Hippocampal formation (tissue), 2 donors: ENCODE measurements around the gene AGPAT3.

Source experiments
- DNase-seq, 2 donors: peaks; one replicate each; lab custom pipeline; 2025; lab: John Stamatoyannopoulos, UW

AGPAT3 gene

DNA sequence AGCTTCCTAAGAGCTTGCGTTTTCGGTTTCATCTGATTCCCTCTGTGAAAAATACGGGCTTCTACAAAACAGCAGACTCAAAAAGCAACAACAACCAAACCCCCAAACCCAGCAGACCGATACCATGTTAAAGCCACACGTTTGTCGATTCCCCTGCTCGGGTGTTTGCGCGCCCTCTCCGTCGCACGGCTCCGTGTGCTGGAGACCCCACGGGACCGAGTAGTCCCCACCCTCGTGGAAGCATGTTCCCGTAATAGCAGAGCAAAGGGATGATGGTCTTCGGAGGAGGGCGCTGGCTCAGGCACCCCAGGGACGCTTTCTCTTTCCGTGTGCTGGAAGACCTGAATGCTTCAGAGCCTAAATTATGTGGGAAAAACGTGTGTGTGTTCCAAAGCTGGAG is 42.7 kb downstream of the AGPAT3 start:
- DNase-seq, result no peak

DNA sequence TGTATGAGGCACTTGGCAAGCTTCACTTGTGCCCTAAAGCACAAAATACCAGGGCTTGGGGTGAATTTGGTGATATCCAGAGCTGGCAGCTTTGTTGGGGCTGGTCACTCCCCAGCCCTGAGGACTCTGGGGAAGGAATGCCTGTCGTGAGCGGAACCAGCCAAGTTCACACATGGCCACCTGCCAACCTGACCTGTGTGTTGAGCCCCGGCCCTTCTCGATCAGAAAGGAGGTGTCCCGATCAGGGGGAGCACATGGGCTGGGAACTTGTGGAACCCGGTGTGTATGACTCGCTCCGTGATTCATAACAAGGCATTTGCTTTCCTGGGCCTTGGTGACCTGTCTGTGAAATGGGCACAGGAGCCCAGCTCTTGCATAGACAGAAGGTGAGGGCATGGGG is 43.1 kb downstream of the AGPAT3 start:
- DNase-seq, result no peak

DNA sequence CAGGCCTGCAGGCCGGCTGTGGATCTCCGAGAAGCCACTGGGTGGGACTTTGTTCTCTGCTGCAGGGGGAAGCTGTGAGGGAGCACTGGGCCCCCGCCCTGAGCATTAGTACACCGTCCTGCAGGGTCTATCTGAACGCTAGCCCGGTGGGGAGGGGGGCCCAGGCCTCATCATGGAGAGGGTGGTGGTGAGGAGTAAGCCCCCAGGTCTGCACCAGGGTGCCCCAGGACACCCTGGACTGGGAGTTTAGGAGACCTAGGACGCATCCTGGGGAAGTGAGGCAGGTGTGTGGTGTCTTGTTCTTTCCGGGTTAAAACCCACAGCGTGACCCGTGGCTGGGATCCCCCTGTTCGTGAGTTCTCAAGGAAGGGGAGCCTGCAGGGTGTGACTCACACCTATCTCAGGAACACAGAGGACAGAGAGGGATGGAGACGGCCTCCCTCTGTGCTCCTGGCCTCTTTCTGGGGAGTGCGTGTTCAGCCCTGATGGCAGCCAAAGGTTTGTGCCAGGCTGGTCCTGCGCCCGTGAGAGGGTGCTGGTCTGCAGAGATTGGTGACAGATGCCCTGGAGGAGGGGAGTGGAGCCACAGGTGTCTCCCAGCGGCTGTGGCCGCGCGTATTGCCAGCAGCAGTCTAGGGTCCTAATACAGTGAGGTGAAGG is 44.8 kb downstream of the AGPAT3 start:
- DNase-seq, result no peak

DNA sequence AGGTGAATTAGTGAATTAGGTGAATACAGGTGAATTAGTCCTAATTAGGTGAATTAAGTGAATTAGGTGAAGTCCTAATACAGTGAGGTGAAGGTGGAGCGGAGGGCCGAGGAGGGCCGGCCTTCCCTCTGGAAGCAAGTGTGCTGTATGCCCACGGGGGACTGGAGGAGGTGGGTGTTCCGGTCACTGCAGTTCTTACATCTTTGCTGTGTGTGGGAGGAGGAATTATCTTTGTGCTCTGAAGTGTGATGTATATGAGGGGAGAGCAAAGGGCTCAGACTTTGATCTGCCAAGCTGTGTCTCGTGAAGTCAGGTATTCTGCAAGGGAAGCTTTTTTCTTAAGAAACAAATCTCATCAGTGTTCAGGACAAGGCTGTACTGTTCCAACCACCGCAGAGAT is 45.4 kb downstream of the AGPAT3 start:
- DNase-seq, result no peak

DNA sequence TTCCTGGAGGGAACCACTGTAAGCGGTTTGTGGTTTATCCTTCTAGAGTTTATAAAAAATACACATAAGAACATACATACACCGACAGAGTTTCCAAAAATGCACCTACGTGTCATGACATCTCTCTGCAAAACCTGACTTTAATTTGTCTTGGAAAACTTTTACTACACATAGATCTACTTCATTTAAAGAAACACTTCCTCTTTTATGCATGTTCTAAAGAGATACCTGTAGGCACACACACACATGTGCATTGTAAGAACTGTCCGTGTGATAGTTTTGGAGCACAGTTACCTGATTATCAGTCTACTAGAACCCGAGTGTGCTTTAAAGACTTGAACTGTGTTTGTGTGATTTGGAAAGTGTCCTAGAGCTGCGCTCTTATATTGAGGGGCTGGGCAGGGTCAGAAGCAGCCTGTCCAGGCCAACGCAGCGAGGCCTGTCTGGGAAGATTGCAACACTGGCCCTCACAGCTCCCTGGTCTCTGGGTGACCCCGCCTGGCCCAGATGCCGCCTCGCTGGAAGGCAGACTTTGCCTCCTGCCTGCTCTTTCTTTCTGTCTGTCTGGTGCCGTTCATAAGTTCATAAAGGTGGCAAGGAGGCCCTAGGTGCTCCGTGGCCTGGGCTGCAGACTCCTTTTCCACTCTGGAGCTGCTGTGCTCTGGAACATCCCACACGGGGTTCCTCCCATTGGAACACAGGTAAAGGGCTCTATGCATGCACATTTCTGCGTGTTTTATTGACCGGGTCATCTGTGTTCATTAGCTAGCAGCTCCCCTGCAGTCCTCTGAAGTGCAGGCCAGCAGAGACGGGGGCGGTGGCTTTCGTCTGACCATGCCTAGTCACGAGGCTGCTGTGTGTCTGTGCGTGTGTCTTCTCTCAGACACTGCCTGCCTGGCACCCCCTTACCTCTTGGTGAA is 46.3 kb downstream of the AGPAT3 start:
- no peak for DNase-seq

DNA sequence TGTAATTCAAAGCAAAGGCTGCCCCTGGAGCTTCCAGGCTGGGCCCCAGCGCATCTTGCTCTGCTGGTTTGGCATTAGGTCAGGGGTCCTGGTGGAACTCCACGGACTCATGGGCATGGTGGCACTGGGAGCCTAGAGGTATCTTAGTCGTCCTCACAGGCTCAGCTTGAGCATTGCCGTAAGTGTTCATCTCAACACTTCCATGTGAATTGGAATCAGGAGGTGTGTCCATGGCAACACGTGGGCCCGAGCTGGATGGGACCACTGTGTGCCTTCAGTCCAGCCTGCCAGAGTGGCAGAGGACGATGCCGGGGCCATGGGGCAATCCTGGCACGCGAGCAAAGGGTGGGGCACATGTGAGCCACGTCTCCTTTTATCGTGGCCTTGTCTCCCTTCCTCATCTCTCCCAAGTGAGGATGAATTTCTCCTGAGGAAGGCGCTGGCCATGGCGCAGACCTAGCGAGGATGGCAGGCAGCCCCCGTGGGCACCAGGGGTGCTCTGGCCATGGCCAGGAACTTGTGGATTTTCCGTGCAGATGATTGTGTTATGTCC is 47.0 kb downstream of the AGPAT3 start:
- DNase-seq, result no peak

DNA sequence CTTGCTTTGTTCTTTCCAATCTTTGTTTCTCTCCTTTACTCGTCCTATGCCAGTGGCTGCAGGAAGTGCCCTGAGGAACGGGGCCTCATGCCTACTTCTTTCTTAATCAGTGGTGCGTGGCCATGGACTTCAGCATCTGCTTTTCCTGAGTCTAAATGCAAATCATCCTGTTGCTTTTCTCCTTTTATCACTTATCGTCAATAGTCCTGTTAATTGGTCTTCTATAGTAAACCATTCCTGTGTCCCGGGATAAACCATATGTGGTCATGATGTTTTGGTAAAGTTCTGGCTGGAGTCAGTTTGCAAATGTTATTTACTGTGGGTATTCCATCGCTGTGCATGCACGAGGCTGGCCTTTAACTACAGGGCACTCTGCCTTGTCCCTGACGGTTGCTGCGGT is 47.5 kb downstream of the AGPAT3 start:
- DNase-seq, result no peak

DNA sequence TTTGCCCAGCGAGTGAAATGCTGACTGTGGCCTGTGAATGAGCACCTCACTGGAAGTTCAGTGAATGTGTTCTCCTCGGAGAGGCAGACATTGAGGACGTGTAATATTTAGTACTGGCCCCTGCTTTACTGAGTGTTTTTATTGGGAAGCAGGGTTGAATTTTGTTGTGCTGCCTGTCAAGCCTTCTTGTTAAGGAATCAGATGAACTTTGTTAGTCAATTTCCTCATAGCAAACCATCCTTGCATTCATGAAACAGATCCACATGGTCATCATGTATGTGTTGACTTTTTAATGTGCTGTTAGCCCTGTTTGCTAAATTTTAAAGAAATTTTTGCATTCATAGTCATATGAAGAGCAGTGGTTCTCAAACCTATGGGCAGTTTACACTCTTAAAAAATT is 47.9 kb downstream of the AGPAT3 start:
- DNase-seq, result no peak

DNA sequence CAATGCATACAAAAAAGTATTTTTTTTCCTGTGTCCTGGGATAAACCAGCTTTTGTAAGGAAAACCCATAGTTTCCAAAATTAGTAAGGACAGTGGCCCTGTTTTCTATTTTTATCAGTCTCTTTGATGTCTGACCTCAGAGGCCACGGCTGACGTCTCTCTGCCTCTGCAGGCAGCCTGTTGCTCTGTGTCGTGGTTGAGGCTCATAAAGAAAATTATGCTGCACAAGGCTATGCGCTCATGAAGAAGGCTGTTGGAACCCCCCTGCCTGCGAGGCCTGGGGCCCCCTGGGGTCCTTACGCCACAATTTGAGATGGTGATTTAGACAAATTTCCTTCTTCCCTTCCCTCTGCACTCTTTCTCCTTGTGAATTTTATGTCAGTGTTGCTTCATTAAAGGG is 48.9 kb downstream of the AGPAT3 start:
- DNase-seq, result no peak

DNA sequence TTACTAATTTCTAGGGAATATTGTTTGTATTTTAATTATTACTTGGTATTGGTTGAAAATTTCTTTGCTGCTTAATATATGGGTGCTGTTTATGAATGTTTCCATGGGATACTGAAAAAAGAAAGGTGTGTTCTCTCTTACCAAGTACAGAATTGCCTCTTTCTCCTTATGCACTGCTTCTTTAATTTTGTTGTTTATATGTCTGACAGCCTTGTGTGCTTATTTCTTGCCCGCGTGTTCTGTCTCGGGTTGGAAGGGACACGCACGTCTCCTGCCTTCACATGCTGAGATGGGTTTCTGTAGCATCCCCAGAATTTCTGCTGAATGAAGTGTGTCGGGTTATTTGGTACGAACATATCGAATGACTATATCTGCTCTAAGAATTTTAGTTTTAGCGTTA is 51.1 kb downstream of the AGPAT3 start:
- DNase-seq, result no peak

DNA sequence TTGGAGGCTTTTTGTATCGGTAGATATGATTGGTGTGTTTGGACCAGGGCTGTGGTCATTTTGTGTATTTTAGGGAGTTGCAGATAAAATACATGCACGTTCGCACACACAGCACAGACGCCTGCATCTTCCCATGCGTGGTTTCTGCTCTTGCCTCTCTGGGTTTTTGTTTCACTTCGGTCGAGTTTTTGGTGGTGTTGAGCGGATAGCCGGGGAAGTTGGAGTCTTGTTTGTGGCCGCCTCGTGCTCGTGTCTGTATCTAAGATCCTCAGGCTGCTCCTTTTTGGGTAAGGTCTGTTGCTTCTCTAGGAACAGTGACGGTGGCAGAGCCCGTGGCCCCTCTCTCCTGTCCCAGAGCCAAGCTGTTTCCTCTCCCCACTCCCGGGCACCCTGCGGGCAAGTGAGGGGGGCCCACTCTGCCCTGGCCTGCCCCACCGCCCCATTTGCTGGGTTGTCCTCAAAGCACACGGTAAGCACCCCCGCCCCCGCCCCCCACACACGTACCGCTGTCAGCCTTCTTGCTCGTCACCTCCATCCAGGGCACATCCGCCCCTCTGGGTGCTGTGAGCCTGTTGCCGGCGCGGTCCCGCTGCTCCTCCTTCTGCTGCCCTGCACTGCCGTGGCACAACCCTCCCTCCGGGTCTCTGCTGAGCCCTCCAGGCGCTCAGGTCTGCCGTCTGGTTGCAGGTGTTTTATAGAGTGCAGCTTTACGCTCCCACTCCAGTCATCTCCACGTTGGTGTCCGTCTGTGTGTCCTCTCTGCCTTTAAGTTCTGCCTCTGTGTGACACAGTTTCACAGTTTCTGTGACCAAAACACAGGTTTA is 51.9 kb downstream of the AGPAT3 start:
- no peak for DNase-seq

DNA sequence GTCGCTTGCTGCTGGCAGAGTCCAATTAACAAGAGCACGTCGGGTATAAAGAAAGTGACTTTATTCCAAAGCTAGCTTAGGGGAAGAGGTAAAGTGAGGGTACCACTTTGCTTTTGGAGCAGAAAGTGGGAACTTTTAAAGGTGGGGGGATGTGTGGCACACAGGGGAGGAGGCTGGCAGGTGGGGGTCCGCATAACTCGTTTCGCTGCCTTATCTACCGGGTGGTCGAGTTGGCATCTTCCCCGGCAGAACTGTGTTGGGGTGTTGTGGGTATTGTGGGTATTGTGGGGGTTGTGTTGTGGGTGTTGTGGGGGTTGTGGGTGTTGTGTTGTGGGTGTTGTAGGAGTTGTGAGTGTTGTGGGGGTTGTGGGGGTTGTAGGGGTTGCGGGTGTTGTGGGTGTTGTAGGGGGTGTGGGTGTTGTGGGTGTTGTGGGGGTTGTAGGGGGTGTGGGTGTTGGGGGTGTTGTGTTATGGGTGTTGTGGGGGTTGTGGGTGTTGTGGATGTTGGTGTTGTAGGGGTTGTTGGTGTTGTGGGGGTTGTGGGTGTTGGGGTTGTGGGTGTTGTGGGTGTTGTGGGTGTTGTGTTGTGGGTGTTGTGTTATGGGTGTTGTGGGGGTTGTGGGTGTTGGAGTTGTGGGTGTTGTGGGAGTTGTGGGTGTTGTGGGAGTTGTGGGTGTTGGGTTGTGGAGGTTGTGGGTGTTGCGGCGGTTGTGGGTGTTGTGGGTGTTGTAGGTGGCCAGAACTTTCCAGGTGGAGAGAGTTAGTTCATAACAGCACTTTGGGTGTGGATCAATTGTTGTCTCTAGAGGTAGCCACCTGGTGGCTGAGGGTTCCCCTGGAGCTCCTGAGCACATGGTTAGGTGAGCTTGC is 52.7 kb downstream of the AGPAT3 start:
- DNase-seq, result no peak

DNA sequence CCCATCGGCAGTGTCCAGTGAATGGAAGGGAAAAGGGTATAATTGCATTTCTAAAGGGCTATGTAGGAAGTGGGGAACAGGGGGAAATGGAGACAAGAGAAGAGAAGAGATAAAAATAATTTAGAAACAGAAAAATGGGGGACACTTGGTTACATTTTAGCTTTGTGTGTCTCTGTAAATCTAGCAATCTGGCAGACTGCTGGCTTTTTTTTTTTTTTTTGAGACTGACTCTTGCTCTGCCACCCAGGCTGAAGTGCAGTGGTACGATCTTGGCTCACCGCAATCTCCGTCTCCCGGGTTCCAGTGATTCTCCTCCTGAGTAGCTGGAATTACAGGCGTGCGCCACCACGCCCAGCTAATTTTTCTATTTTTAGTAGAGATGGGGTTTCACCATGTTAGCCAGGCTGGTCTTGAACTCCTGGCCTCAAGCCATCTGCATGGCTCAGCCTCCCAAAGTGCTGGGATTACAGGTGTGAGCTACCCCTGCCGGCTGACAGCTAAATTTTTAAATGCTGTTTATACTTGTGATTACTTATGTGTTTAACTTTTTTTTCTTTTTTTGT is 53.4 kb downstream of the AGPAT3 start:
- DNase-seq, result no peak

DNA sequence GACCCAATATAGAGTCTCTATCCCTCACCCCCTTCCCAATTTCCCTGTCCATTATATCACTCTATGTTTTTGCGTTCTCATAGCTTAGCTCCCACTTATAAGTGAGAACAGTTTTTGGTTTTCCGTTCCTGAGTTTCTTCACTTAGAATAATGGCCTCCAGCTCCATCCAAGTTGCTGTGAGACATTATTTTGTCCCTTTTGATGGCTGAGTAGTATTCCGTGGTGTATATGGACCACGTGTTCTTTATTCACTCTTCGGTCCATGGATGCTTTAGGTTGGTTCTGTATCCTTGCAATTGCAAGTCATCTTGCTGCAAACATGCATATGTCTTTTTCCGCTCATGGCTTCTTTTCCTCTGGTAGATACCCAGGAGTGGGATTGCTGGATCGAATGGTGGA is 54.3 kb downstream of the AGPAT3 start:
- no peak for DNase-seq

DNA sequence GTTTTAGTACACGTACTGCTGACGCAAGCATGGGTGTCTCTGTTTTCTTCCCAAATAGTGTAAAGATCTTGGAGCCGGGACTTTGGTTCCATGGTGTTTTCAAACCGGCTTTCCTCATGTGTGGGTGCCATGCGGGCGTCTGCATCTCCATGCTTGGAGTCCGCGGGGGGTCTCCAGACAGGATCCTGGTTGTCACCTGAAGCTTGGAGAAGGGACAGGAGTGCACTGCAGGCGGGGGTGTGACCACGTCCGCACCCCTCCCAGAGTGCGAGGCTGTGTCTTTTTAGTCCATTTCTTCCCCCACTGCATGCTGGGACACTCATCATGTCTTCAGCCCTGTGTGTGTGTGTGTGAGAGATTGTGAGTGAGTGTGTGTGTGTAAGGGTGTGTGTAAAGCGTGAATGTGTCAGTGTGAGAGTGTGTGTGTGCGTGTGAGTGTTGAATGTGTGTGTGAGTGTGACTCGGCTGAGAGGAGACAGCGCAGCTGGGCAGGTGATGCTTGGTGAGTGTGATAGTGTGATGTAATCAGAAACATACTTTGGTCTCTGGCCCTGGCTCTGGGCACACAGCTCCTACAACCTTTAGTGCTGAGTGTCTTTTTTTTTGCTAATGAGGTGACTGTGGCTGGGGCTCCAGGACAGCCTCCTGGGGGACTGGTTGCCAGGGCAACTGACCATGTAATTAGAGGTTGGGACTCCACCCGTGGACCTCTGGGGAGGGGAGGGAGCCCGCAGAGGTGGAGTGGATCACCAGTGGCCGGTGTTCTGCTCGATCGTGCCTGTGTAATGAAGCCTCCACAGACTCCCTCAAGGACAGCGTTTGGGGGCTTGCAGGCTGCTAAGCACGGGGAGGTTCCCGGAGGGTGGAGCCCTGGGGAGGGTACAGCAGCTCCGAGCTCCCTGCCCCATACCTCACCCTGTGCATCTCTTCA is 55.1 kb downstream of the AGPAT3 start:
- DNase-seq, result no peak

DNA sequence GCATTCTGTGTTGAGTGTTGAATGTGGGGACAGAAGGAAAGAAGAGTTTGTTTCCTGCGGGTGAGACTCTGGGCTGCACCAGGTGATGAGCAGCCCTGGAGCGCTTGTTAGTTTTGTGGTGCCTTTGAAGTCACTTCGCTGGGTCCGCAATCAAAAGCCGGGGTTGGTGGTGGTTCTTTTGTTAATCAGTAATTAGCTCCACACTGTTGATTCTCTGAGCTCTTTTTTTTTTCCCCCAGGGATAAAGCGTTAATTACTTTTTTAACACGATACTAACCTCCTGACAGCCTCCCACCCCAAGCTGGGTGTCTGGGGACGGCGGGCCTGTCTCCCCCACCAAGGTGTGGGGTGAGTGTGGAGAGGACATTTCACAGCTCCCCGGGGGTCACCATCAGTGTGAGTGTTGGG is 56.6 kb downstream of the AGPAT3 start:
- no peak for DNase-seq

DNA sequence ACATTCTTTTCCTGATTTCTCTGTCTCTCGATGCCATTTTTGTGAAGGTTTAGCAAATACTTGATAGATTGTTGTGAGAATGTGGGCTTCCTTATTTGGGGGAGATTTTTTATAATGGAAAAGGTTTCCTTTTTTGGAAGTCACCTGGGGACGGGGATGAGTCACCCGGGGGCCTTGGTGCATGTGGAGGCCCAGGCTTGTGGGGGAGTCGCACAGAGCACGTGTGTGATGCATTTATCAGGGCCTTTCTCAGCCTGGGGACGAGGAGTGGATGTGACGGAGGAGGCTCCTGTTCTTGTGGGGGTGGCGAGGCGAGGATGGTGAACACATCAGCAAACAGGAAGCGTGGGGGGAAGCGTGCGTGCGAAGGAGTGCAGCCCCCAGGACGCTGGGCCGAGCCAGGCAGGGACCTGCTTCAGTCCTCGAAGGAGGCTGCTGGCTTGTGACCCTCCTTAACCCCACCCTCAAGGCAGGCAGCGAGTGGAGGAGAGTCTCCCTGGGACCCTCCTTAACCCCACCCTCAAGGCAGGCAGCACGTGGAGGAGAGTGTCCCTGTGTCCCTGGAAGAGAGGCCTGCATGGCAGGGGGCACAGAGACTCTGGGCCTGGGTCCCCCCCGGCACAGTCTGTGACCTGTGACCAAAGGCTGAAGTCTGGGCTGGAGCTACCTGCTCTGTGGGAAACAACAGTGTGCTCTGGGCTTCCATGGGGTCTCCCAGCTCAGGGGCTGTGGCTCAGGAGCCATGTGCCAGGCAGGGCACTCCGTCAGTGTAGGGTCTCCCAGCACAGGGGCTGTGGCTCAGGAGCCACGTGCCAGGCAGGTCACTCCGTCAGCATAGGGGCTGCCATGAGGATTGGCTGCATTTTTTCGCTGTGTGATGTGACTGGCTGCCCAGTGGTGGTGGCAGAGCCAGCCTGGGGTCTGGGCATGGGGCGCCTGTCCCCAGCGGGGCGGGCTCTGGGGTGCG is 57.2 kb downstream of the AGPAT3 start:
- DNase-seq, result no peak

DNA sequence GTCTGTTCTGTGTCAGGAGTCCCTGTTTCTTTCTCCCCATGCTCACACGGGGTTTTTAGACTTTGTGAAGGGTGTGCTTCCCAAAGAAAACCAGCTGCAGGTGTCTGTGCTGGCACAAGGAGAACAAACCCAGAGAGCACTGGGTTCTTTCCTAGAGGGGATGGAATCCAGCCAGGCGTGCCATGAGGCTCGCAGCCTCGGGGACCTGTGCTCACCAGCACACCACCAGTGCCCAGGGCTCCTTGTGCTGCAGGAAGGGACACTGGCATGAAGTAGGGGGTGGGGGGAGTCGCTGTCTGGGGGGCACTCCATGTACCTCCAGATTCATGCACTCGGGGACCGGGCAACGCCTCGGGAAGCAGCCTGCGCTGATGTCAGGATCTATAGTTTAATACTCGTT is 57.9 kb downstream of the AGPAT3 start:
- no peak for DNase-seq

DNA sequence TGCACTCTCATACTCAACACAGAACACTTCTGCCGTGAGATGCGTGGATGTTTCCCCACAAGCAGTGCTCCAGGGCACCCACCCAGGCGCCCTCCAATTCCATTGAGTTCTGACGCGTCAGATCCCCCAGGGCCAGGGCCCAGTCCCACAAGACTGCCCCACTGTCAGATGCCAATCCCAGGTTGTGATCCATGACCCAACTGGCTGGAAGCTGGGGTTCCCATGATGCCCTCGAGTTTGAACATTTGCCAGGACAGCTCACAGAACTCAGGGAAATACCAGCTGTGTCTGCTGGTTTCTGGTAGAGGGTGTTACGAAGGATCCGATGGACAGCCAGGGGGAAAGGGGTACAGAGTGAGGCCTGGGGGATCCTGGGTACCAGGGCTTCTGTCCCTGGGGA is 58.4 kb downstream of the AGPAT3 start:
- DNase-seq, result peak; percentile 33 to 46
